Lower leg skin (tissue), 4 donors: Measurements from ENCODE around the gene RPL26. TPM values are rescaled to one million over a fixed set of nuclear protein-coding genes. Genes with fewer than 3 reads are reported as not detected.
"Not testable (repeated sequence)": the region's sequence is repeated elsewhere in the genome, so short reads cannot be mapped to it uniquely, and the experiment has no call there.

Source experiments
- DNase-seq, 2 donors: peaks; one replicate each; pipeline ENCODE4 v3.0.0-alpha.2; 2019; ENCODE audit warnings: low spot score in 2 of 2
- H3K4me3 ChIP-seq: fragments of 200-600 bp; sonication (generic); 2 replicates; pipeline ENCODE4 v1.5.1; 2017; ENCODE audit warnings: mild to moderate bottlenecking, low read depth; ENCODE audit not compliant: poor library complexity, severe bottlenecking
- POLR2A ChIP-seq, 2 donors: fragments of 450-650 bp; IDR thresholded peaks; one replicate each; pipeline ENCODE4 v1.6.1; 2016 to 2017; ENCODE audit warnings: antibody characterized with exemption in 2 of 2, mild to moderate bottlenecking in 1 of 2, moderate library complexity in 1 of 2
- WGBS, 2 donors: methylation state at CpG; one replicate each; pipeline ENCODE4 v1.1.5; 2018; 5-methylcytosine and 5-hydroxymethylcytosine counted together
- intact Hi-C: fragments of 100-400 bp; cut with DNase I; formaldehyde crosslinking; loops from one replicate; pipeline ENCODE4 v1.15.0; 2023; ENCODE audit warnings: low total_unique reads
- total RNA-seq, 4 donors: library from RNA; depleted of rRNA; stranded (reverse); fragments of >200 nt; gene quantifications; one replicate each; pipeline ENCODE4 v1.1.0, GENCODE V29; 2016
- TF ChIP-seq, protein P1 (sequence below), 3 donors: fragments of 450-650 bp; IDR thresholded peaks; one replicate each; pipeline ENCODE4 v1.5.1; 2016; ENCODE audit warnings: antibody characterized with exemption in 3 of 3, mild to moderate bottlenecking in 3 of 3, moderate library complexity in 2 of 3

The RPL26 gene
- total RNA-seq, 4 donors from 2014 or later = 3,126 to 5,795 (median 3,707) TPM

DNA sequence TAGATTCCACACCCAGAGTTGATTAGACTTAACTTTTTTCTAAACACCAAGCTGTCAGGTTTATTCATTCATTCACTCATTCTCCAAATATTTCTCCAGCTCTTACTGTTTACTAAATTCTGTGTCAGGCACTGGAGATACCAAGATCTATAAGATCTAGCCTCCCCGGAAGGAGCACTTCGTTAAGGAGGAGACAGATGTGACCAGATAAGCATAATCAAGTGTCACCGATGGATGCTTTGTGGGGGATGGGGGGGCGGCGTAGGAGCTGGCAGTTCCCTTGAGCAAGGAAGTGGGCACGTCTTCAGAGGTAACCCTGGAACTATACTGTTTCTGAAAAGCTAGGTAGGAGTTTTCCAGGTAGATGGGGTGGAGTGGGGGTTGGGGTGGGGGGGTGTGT, 3.8 kb upstream of the RPL26 start:
- 54 to 68% methylated on average over 6 of the region's 6 CpGs for WGBS, 2 donors
- intact Hi-C loops = no loop called here
- H3K4me3 ChIP-seq = no peak overlapping the region
- no peak for DNase-seq
- TF ChIP-seq POLR2A (IDR thresholded peaks at IDR 0.05) = no peak
- TF ChIP-seq, protein P1, sequence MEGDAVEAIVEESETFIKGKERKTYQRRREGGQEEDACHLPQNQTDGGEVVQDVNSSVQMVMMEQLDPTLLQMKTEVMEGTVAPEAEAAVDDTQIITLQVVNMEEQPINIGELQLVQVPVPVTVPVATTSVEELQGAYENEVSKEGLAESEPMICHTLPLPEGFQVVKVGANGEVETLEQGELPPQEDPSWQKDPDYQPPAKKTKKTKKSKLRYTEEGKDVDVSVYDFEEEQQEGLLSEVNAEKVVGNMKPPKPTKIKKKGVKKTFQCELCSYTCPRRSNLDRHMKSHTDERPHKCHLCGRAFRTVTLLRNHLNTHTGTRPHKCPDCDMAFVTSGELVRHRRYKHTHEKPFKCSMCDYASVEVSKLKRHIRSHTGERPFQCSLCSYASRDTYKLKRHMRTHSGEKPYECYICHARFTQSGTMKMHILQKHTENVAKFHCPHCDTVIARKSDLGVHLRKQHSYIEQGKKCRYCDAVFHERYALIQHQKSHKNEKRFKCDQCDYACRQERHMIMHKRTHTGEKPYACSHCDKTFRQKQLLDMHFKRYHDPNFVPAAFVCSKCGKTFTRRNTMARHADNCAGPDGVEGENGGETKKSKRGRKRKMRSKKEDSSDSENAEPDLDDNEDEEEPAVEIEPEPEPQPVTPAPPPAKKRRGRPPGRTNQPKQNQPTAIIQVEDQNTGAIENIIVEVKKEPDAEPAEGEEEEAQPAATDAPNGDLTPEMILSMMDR (IDR thresholded peaks at IDR 0.05) = no peak

DNA sequence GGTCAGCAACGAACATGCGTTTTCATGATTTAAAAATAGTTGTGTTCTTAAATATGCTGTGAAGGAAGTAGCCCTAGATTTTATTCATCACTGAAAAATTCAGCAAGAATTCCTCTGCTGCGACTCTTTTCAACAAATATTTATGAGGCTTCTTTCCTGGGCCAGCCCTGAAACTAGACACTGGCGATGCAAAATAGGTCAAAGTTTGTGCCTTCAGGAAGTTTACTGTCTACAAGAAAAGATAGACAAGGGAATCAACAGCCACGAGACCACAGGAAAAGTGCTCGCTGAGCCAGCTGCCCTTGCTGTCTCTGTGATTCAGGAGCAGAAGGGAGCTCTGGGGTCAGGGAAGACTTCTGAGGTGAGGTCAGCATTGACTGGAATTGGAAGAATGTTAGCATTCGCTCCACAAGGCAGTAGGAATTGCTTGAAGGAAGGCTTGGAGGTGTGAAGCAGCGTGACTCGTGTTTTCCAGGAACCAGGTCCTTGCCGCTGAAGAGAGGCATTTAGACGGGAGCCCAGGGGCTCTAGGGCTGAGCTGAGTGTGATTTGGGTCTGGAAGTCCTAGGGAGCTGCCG, 1.9 kb upstream of the RPL26 start:
- intact Hi-C loops = no loop called here
- DNase-seq = no peak
- no peak overlapping the region for H3K4me3 ChIP-seq
- WGBS, 2 donors = 72 to 75% methylated on average over 12 of the region's 12 CpGs
- TF ChIP-seq, protein P1 (IDR thresholded peaks at IDR 0.05) = no peak
- TF ChIP-seq POLR2A (IDR thresholded peaks at IDR 0.05) = no peak

DNA sequence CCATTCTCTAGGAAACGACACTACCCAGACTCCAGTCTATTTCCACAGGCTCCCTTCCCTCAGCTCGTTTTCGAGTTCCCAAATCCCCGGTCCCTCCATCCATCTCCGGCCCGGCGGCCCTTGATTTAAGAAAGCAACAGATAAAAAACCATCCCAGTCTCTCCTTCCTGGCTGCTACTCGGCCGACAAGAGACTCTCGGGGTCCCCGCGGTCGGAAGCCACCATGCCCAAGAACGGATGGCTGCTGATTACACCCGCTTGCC, 182 bp downstream of the RPL26 start:
- intact Hi-C loops = no loop called here
- TF ChIP-seq, protein P1 (IDR thresholded peaks at IDR 0.05) = no peak
- no peak for TF ChIP-seq POLR2A (IDR thresholded peaks at IDR 0.05)

DNA sequence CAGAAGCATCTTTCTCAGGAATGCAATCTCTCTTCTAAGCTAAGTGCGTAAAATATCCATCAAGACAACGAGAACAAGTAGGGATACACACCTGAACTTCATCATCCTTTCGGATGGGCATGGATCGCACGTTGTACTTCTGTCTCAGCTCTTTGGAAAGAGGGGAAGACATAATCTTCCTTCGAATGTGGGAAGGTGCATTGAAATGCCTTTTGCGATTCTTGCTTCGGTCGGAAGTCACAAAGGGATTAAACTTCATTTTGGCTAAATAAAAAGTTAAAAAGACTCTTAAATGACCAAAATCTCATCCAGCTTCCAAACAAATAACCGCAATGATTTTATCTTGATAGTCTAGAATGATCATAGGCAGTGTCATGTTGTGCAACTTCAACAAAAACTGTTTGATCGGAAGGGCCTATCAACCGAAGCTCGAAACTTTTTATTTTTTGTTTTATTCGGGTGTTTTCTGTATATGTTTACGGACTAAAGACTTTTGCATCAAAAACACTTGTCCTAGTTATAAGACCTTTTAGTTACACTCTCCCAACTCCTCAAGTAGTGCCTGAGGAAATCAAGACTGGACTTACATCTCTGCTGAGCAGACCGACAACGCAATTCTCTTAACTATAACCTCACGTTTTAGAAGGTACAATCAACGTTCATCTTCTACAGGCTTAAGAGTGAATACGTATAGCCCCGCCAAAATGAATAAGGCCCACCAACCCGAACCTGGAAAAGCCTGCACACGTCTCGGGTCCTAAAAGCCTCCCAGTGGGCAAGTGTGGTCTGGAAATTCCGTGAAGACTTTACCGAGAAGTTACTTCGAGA, 727 bp downstream of the RPL26 start:
- TF ChIP-seq POLR2A (IDR thresholded peaks at IDR 0.05) = no peak
- TF ChIP-seq, protein P1 (IDR thresholded peaks at IDR 0.05) = no peak
- intact Hi-C loops = no loop called here
- peak overlapping the region; percentile 75 for H3K4me3 ChIP-seq
- WGBS, 2 donors = 12 to 15% methylated on average over 27 of the region's 27 CpGs
- no peak for DNase-seq

More for the DNA sequence above, 182 bp downstream of the RPL26 start:
- peak overlapping the region; percentile 75 for H3K4me3 ChIP-seq
- DNase-seq = no peak
- WGBS, 2 donors = 0 to 1% methylated on average over 15 of the region's 15 CpGs

DNA sequence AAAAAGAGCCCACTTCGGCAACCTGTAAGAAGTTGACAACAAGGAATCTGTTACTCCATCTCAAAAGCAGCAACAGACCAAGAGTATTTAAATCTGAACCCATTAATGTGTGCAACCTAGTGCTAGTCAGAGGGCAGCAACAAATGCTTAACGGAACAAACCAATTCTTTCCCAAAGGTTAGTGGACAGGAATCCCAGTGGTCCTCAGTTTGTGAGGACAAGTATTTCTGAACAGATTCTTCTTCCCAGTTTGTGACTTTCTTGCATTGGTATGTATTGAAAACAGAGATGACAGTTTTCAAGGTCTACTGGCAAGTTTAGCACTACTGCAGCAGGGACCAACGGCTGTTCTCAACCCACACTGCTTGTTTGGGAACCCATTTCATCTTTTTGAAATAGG, 2.9 kb downstream of the RPL26 start:
- TF ChIP-seq, protein P1 (IDR thresholded peaks at IDR 0.05) = no peak
- no peak overlapping the region for H3K4me3 ChIP-seq
- WGBS, 2 donors = 50 to 61% methylated on average over 3 of the region's 3 CpGs
- intact Hi-C loops = no loop called here
- DNase-seq = no peak

DNA sequence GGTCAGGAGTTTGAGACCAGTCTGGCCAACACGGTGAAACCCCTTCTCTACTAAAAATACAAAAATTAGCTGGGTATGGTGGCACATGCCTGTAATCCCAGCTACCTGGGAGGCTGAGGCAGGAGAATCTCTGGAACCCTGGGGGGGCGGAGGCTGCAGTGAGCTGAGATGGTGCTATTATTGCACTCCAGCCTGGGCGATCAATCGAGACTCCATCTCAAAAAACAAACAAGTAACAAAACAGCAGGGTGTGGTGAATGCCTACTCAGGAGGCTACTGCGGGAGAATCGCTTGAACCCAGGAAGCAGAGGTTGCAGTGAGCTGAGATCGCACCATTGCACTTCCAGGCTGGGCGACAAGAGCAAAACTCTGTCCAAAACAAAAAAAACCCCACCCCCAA, 4.9 kb downstream of the RPL26 start:
- intact Hi-C loops, DNase-seq, H3K4me3 ChIP-seq: not testable (repeated sequence)
- 78 to 79% methylated on average over 8 of the region's 8 CpGs for WGBS, 2 donors
